ENCODE results near the gene CALD1.

CALD1 gene

GRCh38 chr7:134842886-134843430 lies 63.5 kb downstream of the CALD1 start:
- no peak for TF ChIP-seq CTCF (IDR thresholded peaks at IDR 0.05; ENCODE audit: insufficient read depth, low read length, missing control alignments)
- CTCF ChIA-PET, result interaction anchor here (0.7 to 3.9 kb wide), 2 partner anchors 15 to 153 kb away, joined by 3 to 11 read pairs; no protein-coding TSS in a partner anchor
- no peak for DNase-seq (ENCODE audit: low read depth, low spot score)
- no peak overlapping the region for H3K4me3 ChIP-seq (ENCODE audit: low read depth, low read length)
- POLR2A ChIA-PET, result no interaction called here

GRCh38 chr7:134844200-134844599 lies 64.8 kb downstream of the CALD1 start:
- no peak for TF ChIP-seq CTCF (IDR thresholded peaks at IDR 0.05; ENCODE audit: insufficient read depth, low read length, missing control alignments)
- ChIA-PET CTCF (interaction anchor here (1.6 to 3.9 kb wide), 2 partner anchors 9 to 155 kb away, joined by 5 to 11 read pairs; no protein-coding TSS in a partner anchor), POLR2A (no interaction called here)
- no peak for DNase-seq (ENCODE audit: low read depth, low spot score)
- no peak overlapping the region for H3K4me3 ChIP-seq (ENCODE audit: low read depth, low read length)

- TF ChIP-seq CTCF (IDR thresholded peaks at IDR 0.05; ENCODE audit: insufficient read depth, low read length, missing control alignments), result peak; percentile 4
- H3K4me3 ChIP-seq (ENCODE audit: low read depth, low read length), result no peak overlapping the region
- CTCF ChIA-PET, result no interaction called here
- no peak for DNase-seq (ENCODE audit: low read depth, low spot score)
- POLR2A ChIA-PET, result no interaction called here
Measured at GRCh38 chr7:134845461-134845860, 66.0 kb downstream of the CALD1 start.

- no peak for DNase-seq (ENCODE audit: low read depth, low spot score)
- no peak overlapping the region for H3K4me3 ChIP-seq (ENCODE audit: low read depth, low read length)
- ChIA-PET CTCF (no interaction called here), POLR2A (interaction anchor here (1.2 kb wide), 1 partner anchor 158 kb away, joined by 4 read pairs; no protein-coding TSS in a partner anchor)
- no peak for TF ChIP-seq CTCF (IDR thresholded peaks at IDR 0.05; ENCODE audit: insufficient read depth, low read length, missing control alignments)
Measured at GRCh38 chr7:134847851-134848588, 68.6 kb downstream of the CALD1 start.

- CTCF ChIA-PET, result interaction anchor here (1.8 to 2.7 kb wide), 2 partner anchors 10 to 160 kb away, joined by 4 to 7 read pairs; no protein-coding TSS in a partner anchor
- H3K4me3 ChIP-seq (ENCODE audit: low read depth, low read length), result no peak overlapping the region
- POLR2A ChIA-PET, result no interaction called here
- TF ChIP-seq CTCF (IDR thresholded peaks at IDR 0.05; ENCODE audit: insufficient read depth, low read length, missing control alignments), result no peak
- DNase-seq (ENCODE audit: low read depth, low spot score), result no peak
Measured at GRCh38 chr7:134850066-134850465, 70.6 kb downstream of the CALD1 start.

- POLR2A ChIA-PET, result no interaction called here
- no peak for DNase-seq (ENCODE audit: low read depth, low spot score)
- TF ChIP-seq CTCF (IDR thresholded peaks at IDR 0.05; ENCODE audit: insufficient read depth, low read length, missing control alignments), result no peak
- CTCF ChIA-PET, result interaction anchor here (1.1 to 2.7 kb wide), 3 partner anchors 11 to 161 kb away, joined by 4 to 7 read pairs (median 4); no protein-coding TSS in a partner anchor
- no peak overlapping the region for H3K4me3 ChIP-seq (ENCODE audit: low read depth, low read length)
Measured at GRCh38 chr7:134851141-134851540, 71.7 kb downstream of the CALD1 start.

Data from AG04449 (cell line).